Raji (cell line): ENCODE data around the gene NRIP1.

Experiments used
- POLR2A ChIP-seq: IDR thresholded peaks from 2 replicates; pipeline ENCODE4 v1.6.1; 2011; ENCODE audit warnings: low read depth, low read length, control low read depth; ENCODE audit not compliant: insufficient read depth

NRIP1 gene

DNA sequence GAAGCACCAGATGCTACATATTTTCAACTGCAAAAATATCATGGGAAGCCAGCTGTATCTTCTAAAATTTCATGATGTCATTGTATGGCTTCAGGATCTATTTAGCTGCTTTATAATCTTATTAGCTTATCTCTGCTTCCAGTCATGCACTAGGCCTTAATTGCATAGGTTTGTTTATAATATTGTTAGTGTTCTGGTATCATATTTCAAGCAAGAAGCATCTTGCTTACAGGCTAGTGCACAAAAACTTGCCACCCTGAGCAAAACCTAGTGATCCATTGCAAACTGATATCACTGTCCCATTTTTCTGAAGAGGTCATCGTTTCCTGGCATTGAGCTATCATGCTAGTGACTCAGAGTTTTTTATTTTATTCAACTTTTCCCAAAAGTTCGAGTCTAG, 15.7 kb upstream of the NRIP1 start:
- no peak for TF ChIP-seq POLR2A

DNA sequence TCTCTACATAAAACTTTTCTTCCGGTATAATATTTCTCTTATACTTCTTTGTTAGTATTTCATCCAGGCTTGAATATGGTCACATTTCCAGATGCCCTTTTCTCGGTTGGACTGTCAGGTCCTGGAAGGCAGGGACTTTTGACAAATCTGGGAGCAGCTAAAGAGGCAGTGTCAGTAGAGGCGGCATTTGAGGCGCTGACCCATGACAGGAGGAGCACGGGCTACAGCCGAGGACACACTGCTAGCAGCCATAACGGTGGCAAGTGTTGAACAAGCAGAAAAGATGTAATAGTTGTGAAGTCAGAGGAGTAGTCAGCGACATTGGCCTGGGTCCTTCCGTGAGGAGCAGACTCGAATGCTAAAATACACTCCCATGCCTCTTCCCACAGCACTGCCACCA, 14.5 kb upstream of the NRIP1 start:
- TF ChIP-seq POLR2A, result no peak

GRCh38 chr21:15078180-15078579, 13.4 kb upstream of the NRIP1 start:
- no peak for TF ChIP-seq POLR2A

DNA sequence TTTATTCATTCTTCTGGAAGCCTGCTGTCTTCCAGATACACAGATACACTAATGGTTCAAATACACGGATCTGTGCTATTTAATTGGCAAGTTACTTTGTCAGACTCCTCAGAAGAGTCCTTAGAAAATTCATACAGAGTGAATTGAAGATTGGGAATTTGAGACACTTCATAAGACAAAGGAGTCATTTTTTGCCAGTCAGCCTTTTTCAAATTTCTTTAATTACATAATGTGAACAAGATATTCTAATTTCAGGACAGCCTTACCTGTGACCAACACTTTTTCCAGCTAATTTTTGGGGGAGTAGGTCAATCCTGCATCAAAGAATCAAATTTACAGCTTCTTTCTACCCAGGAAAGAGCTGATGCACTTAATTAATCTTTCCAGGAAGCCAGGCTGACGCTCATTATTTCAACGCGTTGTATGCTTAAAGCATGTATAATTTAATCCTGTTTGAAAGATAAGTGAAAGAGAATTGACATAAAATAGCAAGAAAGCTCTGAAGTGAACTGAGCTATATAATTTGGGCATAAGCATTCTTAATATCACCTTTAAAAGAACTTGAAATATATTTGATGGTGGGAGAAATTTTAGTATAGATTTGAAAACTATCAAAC, 12.8 kb upstream of the NRIP1 start:
- no peak for TF ChIP-seq POLR2A

DNA sequence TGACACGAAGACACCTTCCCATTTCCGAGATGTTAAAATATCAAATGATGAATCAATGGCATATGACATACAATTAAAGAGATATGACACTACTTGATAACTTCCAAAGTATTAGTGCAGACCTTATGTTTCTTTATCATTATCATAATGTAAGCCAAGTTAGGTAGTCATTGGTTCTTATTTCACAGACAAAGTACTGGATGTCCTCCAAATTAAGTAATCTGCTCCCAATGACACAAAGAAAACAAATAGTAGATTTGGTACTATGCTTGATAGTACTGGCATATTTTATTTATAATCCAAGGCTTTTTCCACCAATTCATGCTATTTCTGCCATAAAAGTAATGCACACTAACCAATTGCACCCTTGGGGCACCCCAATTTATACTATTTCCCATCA, 11.9 kb upstream of the NRIP1 start:
- no peak for TF ChIP-seq POLR2A

DNA sequence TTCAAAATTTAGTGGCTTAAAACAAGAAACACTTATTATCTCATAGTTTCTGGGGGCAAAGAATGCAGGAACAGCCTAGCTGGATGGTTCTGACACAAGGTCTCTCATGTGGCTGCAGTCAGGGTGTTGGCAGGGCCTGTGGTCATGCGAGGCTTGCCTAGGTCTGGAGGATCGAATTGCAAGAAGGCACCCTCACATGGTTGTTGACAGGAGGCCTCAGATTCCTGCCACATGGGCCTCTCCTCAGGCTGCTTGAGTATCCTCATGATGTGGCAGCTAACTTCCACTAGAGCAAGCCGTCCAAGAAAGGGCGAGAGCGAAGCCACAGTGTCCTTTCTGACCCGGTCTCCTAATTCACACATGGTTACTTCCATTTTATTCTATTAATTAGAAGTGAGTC, 6.2 kb upstream of the NRIP1 start:
- TF ChIP-seq POLR2A, result no peak

- TF ChIP-seq POLR2A, result no peak
Measured at GRCh38 chr21:15066123-15066575, 1.3 kb upstream of the NRIP1 start.

DNA sequence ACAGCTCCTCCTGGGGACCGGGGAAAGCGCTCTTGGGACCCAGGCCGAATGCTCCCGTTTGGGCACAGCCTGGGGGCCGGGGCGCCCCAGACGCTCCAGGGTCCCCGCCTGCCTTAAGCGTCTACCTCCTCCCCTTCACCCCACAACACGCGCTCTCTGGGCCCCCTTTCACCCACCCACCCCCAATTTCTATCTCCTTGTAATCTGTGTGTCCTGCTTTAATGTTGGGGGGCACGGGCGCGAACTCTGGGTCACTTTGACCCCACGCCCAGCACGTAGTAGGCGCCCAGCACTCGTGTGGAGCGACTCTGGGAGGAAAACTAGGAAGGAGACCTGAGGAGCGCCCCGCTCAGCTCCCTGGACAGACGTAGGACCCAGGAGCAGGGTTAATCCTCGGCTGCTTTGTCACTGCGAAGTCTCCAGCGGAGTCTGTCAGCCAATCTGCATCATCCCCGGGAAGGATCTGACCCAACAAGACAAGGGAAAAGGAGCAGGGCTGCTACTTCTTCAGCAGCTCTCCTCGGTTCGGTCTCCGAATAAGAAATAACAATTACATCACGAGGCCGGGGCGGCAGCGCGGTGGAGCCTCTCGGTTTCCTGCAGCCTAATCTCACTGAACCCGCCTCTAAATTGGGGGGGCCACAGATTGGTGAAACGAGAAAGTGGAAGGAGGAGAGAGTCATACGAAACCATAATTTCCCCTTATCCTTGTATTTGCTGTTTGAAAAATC, 757 bp upstream of the NRIP1 start:
- TF ChIP-seq POLR2A, result no peak

- no peak for TF ChIP-seq POLR2A
Measured at GRCh38 chr21:15063814-15064575, 805 bp downstream of the NRIP1 start.

GRCh38 chr21:15063081-15063813, 1.6 kb downstream of the NRIP1 start:
- no peak for TF ChIP-seq POLR2A

DNA sequence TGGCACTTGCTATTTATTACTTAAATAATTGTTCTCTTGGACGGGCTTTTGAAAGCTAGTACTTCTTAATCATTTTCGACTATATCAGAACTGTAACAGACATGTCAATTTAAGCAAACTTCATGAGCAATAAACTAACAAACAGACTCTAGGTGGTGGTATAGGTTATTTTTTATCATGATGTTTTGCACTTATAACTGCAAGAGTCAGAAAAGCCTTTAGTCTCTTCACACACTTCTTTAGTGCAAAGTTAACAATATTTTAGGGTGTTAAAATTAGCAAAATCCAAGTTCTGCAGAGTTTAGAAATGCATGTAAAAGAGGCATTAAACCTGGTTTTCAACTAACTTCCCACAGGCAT, 2.2 kb downstream of the NRIP1 start:
- TF ChIP-seq POLR2A, result no peak

GRCh38 chr21:15061747-15062605, 2.8 kb downstream of the NRIP1 start:
- TF ChIP-seq POLR2A, result no peak

DNA sequence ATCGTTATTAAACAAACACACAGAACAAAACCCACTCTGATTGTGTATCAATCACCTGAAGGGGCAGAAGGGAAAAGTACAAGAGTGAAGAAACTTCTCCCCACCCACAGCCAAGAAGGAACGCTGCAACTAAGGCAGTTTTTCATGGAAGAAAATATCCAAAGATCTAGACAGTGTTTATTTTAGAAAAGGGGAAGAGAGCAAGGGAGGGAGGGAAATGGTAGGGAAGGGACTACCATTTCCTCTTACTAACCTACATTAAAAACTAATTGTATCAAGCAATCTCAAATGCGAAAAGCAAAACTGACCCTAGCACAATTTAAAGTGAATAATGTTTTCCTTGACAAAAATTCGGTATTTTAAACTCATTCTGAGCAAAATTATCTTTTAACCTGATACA, 3.5 kb downstream of the NRIP1 start:
- TF ChIP-seq POLR2A, result no peak

DNA sequence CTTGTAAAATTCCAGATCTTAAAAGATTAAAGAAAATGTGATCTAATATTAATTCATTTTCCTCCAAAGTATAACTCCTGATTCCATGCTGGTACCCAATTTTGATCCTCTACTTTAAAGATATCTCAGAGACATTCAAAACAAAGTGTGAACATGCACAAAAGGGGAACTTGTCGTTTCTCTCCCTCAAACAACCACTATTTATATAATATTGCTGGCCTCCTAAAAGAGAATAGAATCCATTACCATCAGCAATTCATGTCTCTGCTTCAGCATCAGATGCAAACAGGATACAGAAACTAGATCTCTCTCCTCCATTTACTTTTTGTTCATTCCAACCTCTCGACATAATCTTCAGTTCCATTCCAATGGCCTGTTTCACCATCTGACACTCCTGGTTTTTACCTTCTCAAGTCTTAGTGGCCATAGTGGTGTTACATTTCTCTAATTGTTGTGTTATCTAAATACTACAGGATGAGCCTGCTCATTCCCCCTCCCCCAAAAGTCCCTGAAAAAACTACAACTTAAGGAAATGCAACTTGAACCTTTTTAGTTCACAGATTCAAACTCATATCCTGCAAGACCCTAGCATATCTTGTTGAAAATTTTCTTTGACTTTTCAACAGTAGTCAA, 4.1 kb downstream of the NRIP1 start:
- no peak for TF ChIP-seq POLR2A

GRCh38 chr21:15059397-15059796, 5.4 kb downstream of the NRIP1 start:
- no peak for TF ChIP-seq POLR2A

DNA sequence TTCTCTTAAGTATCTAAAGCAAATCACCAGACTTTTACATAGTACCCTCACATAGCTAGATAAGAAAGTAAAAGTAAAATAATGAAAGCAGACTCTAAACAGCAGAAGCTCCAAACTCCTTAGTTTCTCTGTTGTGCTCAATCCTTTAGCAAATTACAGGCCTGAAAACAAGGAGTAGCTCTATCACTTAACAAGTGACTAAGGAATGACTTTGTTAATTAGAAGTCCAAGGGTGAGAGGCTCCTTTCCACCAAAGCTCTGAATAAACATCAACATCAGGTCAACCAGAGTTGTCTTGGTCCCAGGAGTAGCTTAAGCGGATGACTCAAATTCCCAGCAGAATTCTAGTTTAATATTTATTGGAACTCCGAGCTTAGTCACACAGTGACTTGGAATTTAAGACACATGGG, 5.9 kb downstream of the NRIP1 start:
- TF ChIP-seq POLR2A, result no peak
